ENCODE measurements around the gene RPL22L1.

- TF ChIP-seq BCL3 (IDR thresholded peaks at IDR 0.05) (no peak), ESRRA (IDR thresholded peaks at IDR 0.05; ENCODE audit: borderline replicate concordance, low read length) (no peak), HDAC2 (IDR thresholded peaks at IDR 0.05) (no peak), SMC3 (IDR thresholded peaks at IDR 0.05) (no peak), NFE2L2 (conservative IDR thresholded peaks at IDR 0.05; ENCODE audit: low read length) (no peak), POLR2A (IDR thresholded peaks at IDR 0.05; ENCODE audit: low read length) (no peak)
- TF ChIP-seq, protein P1, sequence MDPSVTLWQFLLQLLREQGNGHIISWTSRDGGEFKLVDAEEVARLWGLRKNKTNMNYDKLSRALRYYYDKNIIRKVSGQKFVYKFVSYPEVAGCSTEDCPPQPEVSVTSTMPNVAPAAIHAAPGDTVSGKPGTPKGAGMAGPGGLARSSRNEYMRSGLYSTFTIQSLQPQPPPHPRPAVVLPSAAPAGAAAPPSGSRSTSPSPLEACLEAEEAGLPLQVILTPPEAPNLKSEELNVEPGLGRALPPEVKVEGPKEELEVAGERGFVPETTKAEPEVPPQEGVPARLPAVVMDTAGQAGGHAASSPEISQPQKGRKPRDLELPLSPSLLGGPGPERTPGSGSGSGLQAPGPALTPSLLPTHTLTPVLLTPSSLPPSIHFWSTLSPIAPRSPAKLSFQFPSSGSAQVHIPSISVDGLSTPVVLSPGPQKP (IDR thresholded peaks at IDR 0.05; ENCODE audit: low read depth, low read length) = no peak
Observed at GRCh38 chr3:170816841-170817240, 53.2 kb downstream of the RPL22L1 start.

All from A549 (cell line).